Omental fat pad (tissue), 4 donors: Measurements from ENCODE around the gene WNT3. TPM values are rescaled to one million over a fixed set of nuclear protein-coding genes. Genes with fewer than 3 reads are reported as not detected.

Source experiments
- ATAC-seq: fragments of 150-250 bp; one replicate; pipeline ENCODE4 v1.9.1; 2016; ENCODE audit warnings: mild to moderate bottlenecking, moderate library complexity; ENCODE audit not compliant: low FRiP score
- DNase-seq: peaks from one replicate; pipeline ENCODE4 v3.0.0-alpha.2; 2019; ENCODE audit warnings: low spot score
- CTCF ChIP-seq, 3 donors: fragments of 450-650 bp; IDR thresholded peaks; one replicate each; pipeline ENCODE4 v1.5.1; 2016 to 2017; ENCODE audit warnings: antibody characterized with exemption in 3 of 3, mild to moderate bottlenecking in 3 of 3, moderate library complexity in 2 of 3
- total RNA-seq, 4 donors: library from RNA; depleted of rRNA; stranded (reverse); fragments of >200 nt; gene quantifications; one replicate each; pipeline ENCODE4 v1.1.0, GENCODE V29; 2016

Gene WNT3
- total RNA-seq, 4 donors from 2014 or later, result 0.82 to 2.1 (median 1.2) TPM

- ATAC-seq (no peak), DNase-seq (no peak)
- no peak for TF ChIP-seq CTCF (IDR thresholded peaks at IDR 0.05)
Observed at GRCh38 chr17:46812624-46813318, 5.7 kb downstream of the WNT3 start.

- DNase-seq (no peak), ATAC-seq (peak; percentile 73)
- no peak for TF ChIP-seq CTCF (IDR thresholded peaks at IDR 0.05)
Observed at GRCh38 chr17:46811978-46812583, 6.4 kb downstream of the WNT3 start.

- ATAC-seq, result no peak
- no peak for TF ChIP-seq CTCF (IDR thresholded peaks at IDR 0.05)
- DNase-seq, result no peak
Observed at GRCh38 chr17:46810837-46811236, 7.7 kb downstream of the WNT3 start.

- no peak for ATAC-seq
Observed at GRCh38 chr17:46809110-46809571, 9.4 kb downstream of the WNT3 start.

GRCh38 chr17:46805771-46806170 lies 12.7 kb downstream of the WNT3 start:
- no peak for TF ChIP-seq CTCF (IDR thresholded peaks at IDR 0.05)
- no peak for DNase-seq
- ATAC-seq, result no peak

More at GRCh38 chr17:46809110-46809571, 9.4 kb downstream of the WNT3 start:
- TF ChIP-seq CTCF (IDR thresholded peaks at IDR 0.05), result no peak
- DNase-seq, result no peak

GRCh38 chr17:46803544-46803943 lies 14.9 kb downstream of the WNT3 start:
- no peak for TF ChIP-seq CTCF (IDR thresholded peaks at IDR 0.05)
- DNase-seq, result no peak
- ATAC-seq, result no peak

- TF ChIP-seq CTCF (IDR thresholded peaks at IDR 0.05), result no peak
- ATAC-seq, result no peak
Observed at GRCh38 chr17:46802800-46803199, 15.7 kb downstream of the WNT3 start.

More at GRCh38 chr17:46802800-46803199, 15.7 kb downstream of the WNT3 start:
- DNase-seq, result no peak
